PC-9 (cell line): ENCODE data around the gene HOOK2.

ENCODE experiments used
- CTCF ChIP-seq: fragments of 200-600 bp; sonication (generic); conservative IDR thresholded peaks from 2 replicates; pipeline ENCODE4 v1.6.1; 2017; ENCODE audit warnings: mixed run types, antibody characterized with exemption, mild to moderate bottlenecking, moderate library complexity
- EZH2 ChIP-seq: fragments of 200-600 bp; sonication (generic); IDR thresholded peaks from 2 replicates; pipeline ENCODE4 v1.8.0; 2017; ENCODE audit warnings: antibody characterized with exemption, low read depth

GRCh38 chr19:12801466-12802266 lies 26.3 kb upstream of the HOOK2 start, which contains the start of the genes PRDX2 and THSD8:
- no peak; the same call in 1 of the 2 replicates for TF ChIP-seq CTCF
- TF ChIP-seq EZH2, result no peak
